T47D (cell line): Measurements from ENCODE around the gene ROBO1.
"Not testable (repeated sequence)": the region's sequence is repeated elsewhere in the genome, so short reads cannot be mapped to it uniquely, and the experiment has no call there.

Source experiments
- DNase-seq, 2 experiments: peaks; one replicate each; pipeline versions ENCODE4 v3.0.0 to v3.0.0-alpha.2; 2011 to 2012; ENCODE audit warnings: low read depth in 1 of 2, low spot score in 1 of 2
- JUND ChIP-seq: IDR thresholded peaks from 2 replicates; pipeline ENCODE4 v1.6.1; 2012; ENCODE audit warnings: low read depth
- in situ Hi-C: cut with HindIII; loops from 2 replicates; pipeline ENCODE4 v1.10.0; 2016; ENCODE audit warnings: low sequenced_read_pairs, low pct_unique_long_range_greater_than_20kb

ROBO1 gene

DNA sequence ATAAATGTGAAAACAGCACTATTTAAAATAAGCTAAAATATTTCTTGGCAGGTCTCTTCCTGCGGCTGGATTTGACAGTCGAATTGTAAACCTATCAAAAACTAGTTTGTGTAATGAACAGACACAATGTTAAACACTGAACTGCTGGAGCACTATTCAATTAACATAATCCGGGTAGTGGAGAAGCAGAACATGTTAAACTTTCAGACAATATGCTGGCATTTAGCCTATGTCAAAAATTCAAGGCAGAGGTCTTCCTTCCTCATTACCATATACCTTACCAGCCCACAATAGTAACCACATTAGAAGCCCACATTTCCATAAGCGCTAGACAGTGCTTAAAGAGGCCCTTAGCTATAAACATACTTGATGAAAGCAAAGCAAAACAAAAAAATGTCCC lies 1042.9 kb downstream of the ROBO1 start:
- TF ChIP-seq JUND = no peak
- DNase-seq = no peak
- in situ Hi-C loops = no loop called here

DNA sequence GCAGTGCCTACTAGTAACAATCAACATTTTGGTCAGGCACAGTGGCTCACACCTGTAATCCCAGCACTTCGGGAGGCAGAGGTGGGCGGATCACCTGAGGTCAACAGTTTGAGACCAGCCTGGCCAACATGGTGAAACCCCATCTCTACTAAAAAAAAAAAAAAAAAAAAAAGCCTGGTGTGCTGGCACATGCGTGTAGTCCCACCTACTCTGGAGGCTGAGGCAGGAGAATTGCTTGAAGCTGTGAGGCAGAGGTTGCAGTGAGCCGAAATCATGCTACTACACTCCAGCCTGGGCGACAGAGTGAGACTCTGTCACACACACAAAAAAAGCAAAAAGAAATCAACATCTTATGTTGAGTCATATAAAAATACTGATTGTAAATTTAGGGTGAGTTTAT lies 1043.4 kb downstream of the ROBO1 start:
- in situ Hi-C loops, DNase-seq: not testable (repeated sequence)

DNA sequence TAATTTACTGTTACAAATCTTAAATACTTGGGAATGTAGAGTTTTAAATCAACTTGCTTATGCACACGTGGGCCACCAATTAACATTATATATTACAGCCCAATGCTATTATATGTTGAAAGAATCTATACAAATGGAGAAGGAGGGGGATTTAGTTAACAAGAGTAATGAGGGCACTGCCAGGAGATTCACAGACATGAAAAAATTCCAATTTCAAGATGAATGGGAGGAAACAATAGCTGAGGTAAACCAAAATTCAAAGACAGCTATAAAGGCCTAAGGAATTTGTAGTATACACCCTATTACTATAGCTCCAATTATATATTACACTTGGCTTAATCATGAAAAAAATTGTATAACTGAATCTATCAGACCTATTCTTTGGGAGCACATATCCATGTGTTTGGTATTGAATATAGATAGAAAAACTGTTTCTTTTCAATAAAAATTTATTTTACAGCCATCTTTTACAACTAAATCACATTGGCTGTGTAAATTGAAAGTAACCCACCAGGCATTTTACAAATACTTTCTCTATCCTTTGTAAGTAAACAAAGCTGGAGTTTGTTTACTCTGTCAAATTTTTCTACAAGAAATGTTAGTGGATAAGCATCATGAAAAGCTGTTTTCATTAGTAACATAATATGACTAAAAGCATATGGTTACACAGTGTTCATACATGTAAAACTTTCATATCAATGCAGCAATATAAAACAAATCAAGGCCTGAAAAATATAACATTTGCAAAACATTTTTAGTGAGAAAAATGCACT lies 1045.8 kb downstream of the ROBO1 start:
- no peak for TF ChIP-seq JUND
- in situ Hi-C loops = no loop called here
- no peak for DNase-seq

DNA sequence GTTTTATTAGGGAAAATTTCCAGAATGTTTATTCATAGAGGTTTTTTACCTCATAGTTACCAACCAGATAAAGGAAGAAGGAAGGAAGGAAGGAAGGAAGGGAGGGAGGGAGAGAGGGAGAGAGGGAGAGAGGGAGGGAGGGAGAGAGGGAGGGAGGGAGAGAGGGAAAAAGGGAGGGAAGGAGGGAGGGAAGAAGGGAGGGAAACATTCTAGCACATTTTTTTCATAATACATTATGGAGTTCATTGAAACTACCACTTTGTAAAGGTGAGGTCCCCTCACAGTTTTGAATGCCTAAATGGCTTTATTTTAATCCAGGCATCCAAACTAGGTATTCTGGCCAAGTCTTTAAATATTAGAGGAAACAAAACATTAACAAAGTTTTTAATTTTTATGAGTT lies 1049.1 kb downstream of the ROBO1 start:
- DNase-seq = no peak
- TF ChIP-seq JUND = no peak
- in situ Hi-C loops = no loop called here

DNA sequence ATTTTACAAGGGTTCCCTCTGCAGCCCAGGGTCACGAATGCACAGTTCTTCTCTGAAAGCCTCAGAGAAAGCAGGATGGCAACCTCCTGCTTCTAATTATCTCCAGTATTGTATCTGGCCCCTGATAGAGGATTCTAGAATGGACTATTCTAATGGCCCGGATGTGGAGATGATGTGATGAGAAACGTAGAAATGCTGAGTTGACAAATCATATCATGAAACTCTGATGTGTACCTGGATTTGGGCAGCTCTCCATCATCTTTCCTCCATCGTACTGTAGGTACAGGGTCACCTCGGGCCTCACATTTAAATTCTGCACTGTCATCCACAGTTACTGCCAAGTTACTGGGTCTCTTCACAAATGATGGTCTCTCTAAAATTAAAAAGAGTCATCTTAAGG lies 1050.8 kb downstream of the ROBO1 start:
- in situ Hi-C loops = no loop called here
- no peak for TF ChIP-seq JUND
- DNase-seq = no peak

DNA sequence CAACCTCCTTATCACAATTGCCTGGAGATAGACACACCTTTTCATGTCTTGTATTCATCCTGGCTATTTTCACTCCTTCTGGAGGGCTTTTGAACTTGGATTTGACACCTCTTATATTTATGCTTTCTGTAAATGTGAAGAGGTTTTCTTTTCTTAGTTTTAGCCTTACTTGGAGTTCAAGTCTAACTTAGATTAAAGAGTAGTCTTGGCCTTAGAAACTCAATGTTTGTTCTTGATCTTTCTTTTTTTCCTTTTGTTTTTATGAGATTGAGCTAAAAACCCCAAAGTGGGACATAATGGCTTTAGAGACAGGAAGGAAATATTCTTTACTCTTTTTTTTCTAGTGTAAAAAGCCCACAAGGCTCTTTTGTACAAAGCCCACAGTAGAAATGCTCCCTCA lies 1054.9 kb downstream of the ROBO1 start:
- no peak for TF ChIP-seq JUND
- in situ Hi-C loops = no loop called here

DNA sequence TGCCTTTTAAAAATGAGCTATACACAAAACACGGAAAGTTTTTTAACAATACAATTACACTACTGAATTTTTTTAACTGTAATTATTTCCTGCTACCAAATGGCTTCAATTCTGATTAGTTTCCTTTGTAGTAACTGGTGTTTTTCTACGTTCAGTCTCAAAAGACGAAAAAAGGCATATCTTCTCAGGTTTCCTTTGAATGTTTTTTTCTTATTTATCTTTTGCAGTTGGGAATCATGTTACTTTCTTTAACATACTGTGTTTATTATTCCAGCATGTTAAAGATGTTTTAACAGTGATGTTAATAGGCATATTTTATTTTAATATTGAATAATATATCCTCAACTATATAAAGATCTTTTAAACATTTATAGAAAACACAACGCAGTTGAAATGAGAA lies 1055.5 kb downstream of the ROBO1 start:
- in situ Hi-C loops = no loop called here
- no peak for TF ChIP-seq JUND
- no peak for DNase-seq

More for the DNA sequence above, 1054.9 kb downstream of the ROBO1 start:
- DNase-seq = no peak

DNA sequence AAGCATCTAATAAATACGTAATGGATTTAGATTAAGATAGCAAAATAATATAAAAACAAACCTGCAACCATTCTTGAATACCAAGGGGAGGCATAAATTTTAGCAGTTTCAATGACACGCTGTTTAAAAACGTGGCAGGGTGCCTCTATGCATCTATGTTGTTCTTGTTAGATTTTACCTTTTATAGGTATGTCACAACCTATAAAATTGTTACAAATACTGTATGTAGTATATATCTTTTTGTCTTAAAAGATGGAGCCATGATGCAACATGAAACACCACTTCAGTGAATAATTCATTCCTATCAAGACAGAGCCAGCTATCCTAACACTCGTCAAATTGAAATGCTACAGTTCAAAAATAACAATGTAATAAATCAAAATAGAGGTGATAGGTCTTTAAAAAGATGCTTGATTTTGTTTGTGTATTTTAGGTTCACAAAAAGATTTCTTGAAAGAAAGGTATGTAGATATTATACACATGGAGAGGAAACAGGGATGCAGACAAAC lies 1059.2 kb downstream of the ROBO1 start:
- in situ Hi-C loops = no loop called here
- DNase-seq = no peak
- no peak for TF ChIP-seq JUND

DNA sequence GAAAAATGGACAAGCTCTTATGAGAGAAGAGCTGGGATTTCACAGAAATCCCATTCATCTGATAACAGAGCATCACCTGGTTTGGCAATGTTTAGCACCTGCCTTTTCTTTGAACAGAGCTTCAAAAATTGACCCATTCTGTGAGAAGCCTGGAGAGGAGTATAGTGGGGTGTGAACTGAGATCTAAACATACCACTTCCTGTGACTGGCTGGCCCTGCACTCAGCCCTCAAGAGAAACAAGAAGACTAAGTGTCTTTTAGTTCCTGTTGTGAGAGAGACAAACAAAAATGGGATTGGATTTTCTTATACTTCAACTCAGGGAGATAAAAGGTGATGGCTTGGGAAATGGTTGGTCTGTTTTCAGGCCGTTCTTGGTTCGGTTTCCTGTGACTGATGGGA lies 1060.2 kb downstream of the ROBO1 start:
- DNase-seq = no peak
- in situ Hi-C loops = no loop called here
- TF ChIP-seq JUND = no peak

DNA sequence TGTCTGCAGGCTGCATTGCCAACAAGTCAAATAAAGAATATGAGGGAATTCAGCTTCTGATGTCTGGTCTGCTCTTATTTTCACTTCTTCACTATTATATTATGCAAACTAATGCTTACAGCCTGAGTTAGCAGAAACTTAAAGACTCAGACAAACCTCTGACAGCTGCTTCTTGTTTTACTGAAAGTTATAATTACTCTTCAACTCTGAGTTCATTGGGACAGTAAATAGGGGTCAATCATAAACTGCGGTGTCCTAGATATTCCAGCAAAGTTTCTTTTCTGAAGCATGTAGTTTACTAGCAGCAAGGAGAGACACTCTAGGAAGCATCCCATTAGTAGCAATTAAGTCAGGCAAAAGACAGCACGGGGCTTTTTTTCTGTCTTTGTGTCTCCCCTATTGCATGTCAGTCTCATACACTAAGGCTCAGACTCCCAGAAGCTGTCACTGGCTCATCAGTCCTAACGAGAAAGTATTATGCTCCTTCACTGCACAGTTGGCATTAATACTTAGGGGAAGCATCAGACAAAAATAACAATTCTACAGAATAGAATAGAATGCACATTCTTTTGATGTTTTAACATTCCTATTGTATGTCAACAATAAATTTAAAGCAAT lies 1060.8 kb downstream of the ROBO1 start:
- DNase-seq = no peak
- in situ Hi-C loops = no loop called here
- no peak for TF ChIP-seq JUND

DNA sequence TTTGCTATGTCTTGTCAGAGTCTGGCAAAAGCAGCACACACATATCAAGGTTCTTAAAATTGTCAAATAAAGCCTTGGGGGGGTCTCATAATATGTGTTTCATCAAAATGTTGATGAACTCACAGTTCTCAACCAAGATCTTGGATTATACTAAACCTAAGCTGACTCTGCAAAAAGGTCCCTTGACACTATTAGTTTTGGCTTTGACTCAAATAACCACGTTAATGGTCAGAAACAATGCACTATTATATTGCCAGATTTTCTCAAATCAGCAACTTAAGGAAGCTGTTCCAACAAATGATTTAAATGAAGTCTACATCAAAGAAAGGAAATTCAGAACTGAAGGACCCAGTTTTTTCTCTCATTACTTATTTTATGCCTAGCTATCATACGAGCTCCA lies 1063.9 kb downstream of the ROBO1 start:
- in situ Hi-C loops = no loop called here
- TF ChIP-seq JUND = no peak
- no peak for DNase-seq

DNA sequence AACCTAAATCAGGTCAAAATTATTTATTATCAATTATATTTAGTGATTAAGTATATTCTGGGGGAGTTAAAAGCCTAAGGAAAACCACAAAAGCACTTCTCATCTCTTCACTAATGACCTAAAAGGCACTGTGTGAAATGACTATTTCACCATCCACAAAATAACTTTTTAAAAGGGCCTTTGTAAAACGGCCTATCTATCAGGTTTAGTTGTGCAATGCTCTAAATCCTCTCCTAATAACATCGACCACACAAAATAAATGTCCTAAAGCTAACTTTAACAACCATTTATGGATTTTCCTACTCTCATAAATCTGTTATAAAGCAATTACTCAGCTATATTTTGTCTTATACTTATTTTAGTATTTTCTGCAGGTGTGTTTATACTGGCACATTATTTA lies 1066.3 kb downstream of the ROBO1 start:
- in situ Hi-C loops = no loop called here
- no peak for TF ChIP-seq JUND
- DNase-seq = no peak

DNA sequence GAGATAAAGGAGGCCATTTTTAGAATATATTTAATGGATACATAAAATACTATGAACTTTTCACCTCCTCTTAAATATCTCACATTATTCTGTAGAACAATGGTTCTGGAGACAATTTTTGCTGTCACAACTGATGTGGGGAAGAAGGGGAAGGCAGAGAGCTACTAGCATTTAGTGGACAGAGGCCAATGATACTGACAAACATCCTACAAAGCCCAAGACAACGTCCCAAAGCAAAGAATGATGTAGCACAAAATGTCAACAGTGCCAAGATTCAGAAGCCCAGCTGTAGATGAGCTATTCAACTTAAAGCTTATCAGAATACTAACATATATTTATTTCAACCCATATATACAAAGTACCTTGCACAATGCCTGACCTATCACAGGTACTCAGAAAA lies 1069.4 kb downstream of the ROBO1 start:
- no peak for DNase-seq
- no peak for TF ChIP-seq JUND
- in situ Hi-C loops = no loop called here
